GM20000 (cell line): ENCODE measurements around the gene ASPG.
A peak's percentile ranks its signal among the peaks of the same experiment; 100 is the strongest.

Source experiments
- DNase-seq: peaks from one replicate; pipeline ENCODE4 v3.0.0; 2012; ENCODE audit warnings: low spot score
- CTCF ChIP-seq: IDR thresholded peaks from 2 replicates; pipeline ENCODE4 v1.5.1; 2012; ENCODE audit warnings: mild to moderate bottlenecking, control low read depth; ENCODE audit errors: extremely low read depth, missing control alignments

ASPG gene

GRCh38 chr14:104094709-104095425 lies 9.4 kb downstream of the ASPG start:
- peak; percentile 96 for TF ChIP-seq CTCF
- DNase-seq, result peak; percentile 90

GRCh38 chr14:104095426-104096310 lies 10.2 kb downstream of the ASPG start:
- no peak for TF ChIP-seq CTCF
- DNase-seq, result no peak

- TF ChIP-seq CTCF, result no peak
- DNase-seq, result no peak
Measured at GRCh38 chr14:104096318-104096717, 10.8 kb downstream of the ASPG start.

GRCh38 chr14:104096751-104097700 lies 11.5 kb downstream of the ASPG start:
- DNase-seq, result no peak
- TF ChIP-seq CTCF, result no peak

- no peak for DNase-seq
- no peak for TF ChIP-seq CTCF
Measured at GRCh38 chr14:104098272-104099095, 13.0 kb downstream of the ASPG start.

GRCh38 chr14:104099096-104100041 lies 13.9 kb downstream of the ASPG start:
- TF ChIP-seq CTCF, result no peak
- no peak for DNase-seq
